ENCODE data around the gene ABCA4. TPM values are rescaled to one million over a fixed set of nuclear protein-coding genes. Genes with fewer than 3 reads are reported as not detected.

Gene ABCA4
- total RNA-seq, 1 experiment from 2014 or later, result 0.22 TPM

- TF ChIP-seq ZBTB33 (IDR thresholded peaks at IDR 0.05; ENCODE audit: extremely low read depth, insufficient replicate concordance, low read length), result no peak
Observed at GRCh38 chr1:94103608-94104007, 17.3 kb downstream of the ABCA4 start (continued).

- RAD21 ChIA-PET (ENCODE audit: low non-redundant PET in 1 of 2, low total read pairs in 2 of 2, uncharacterized antibody in 2 of 2, unreplicated experiment in 2 of 2), result no interaction called here
- no peaks in the 10 kb centered on the region for H3K36me3 ChIP-seq (ENCODE audit: control insufficient read depth in 1 of 2, insufficient read depth in 2 of 2, low read length in 2 of 2)
- intact Hi-C loops (cut with micrococcal nuclease), result no loop called here
- no peaks in the 10 kb centered on the region for H3K9me2 ChIP-seq (ENCODE audit: insufficient read depth)
- H3K27me3 ChIP-seq (ENCODE audit: insufficient read depth, low read length), result no peaks in the 10 kb centered on the region
- H4K20me1 ChIP-seq (ENCODE audit: insufficient read depth), result no peaks in the 10 kb centered on the region
- BruUV-seq (replicated peaks), result no TSS peak
- no peak for TF ChIP-seq POLR2A (IDR thresholded peaks at IDR 0.05; ENCODE audit: borderline replicate concordance, extremely low read depth, insufficient read depth, insufficient read length)
- no peak for TF ChIP-seq ATF3 (IDR thresholded peaks at IDR 0.05)
- no peak for TF ChIP-seq ZBTB33 (IDR thresholded peaks at IDR 0.05; ENCODE audit: extremely low read depth, insufficient replicate concordance, low read length)
- no peak for TF ChIP-seq FOSL1 (IDR thresholded peaks at IDR 0.05; ENCODE audit: low read depth)
- no peak for TF ChIP-seq CBX3 (IDR thresholded peaks at IDR 0.05; ENCODE audit: low read depth)
- no peak for TF ChIP-seq SRF (IDR thresholded peaks at IDR 0.05; ENCODE audit: low read depth)
- no peak for ATAC-seq
- no peak overlapping the region for H3K4me2 ChIP-seq (ENCODE audit: low read length)
- POLR2A ChIA-PET, result interaction anchor here (1.2 kb wide), 1 partner anchor 26 kb away, joined by 3 read pairs; no protein-coding TSS in a partner anchor
- CTCF ChIA-PET, result no interaction called here
- H3K4me3 ChIP-seq (replicated peaks in 1 of 2; ENCODE audit: low read depth in 1 of 2, low read length in 2 of 2), result no peak overlapping the region
- H3K27ac ChIP-seq (ENCODE audit: low read depth, low read length), result no peak overlapping the region
- no peak for DNase-seq (ENCODE audit: low read depth, low spot score)
- H3K79me2 ChIP-seq (ENCODE audit: insufficient read depth, low read length), result no peaks in the 10 kb centered on the region
- H3K9me3 ChIP-seq (ENCODE audit: control insufficient read depth in 1 of 2, insufficient read depth in 1 of 2, low read depth in 1 of 2, low read length in 2 of 2), result no peaks in the 10 kb centered on the region
- no peak overlapping the region for H3K9ac ChIP-seq (ENCODE audit: low read length)
- peaks cover 5 to 17% of the 10 kb centered on the region in 2 experiments for H3K4me1 ChIP-seq (ENCODE audit: control insufficient read depth in 1 of 2, insufficient read depth in 2 of 2, low read length in 2 of 2)
- H2AFZ ChIP-seq (ENCODE audit: low read depth, low read length, poor library complexity, severe bottlenecking), result no peak overlapping the region
Observed at GRCh38 chr1:94101613-94102525, 19.1 kb downstream of the ABCA4 start.
